GM18907 (cell line): ENCODE results near the gene NQO1.
"Not testable (repeated sequence)": the region's sequence is repeated elsewhere in the genome, so short reads cannot be mapped to it uniquely, and the experiment has no call there.

Experiments
- ATAC-seq: cut with Tn5 transposase; IDR thresholded peaks from one replicate; pipeline ENCODE4 v1.9.1; 2021; ENCODE audit warnings: mild to moderate bottlenecking, moderate library complexity; ENCODE audit not compliant: unreplicated experiment

The NQO1 gene

GRCh38 chr16:69744363-69745231 lies 18.2 kb upstream of the NQO1 start:
- no peak for ATAC-seq

GRCh38 chr16:69741951-69742904 lies 15.9 kb upstream of the NQO1 start:
- no peak for ATAC-seq

- ATAC-seq, result no peak
These were observed 15.2 kb upstream of the NQO1 start for GRCh38 chr16:69741519-69741918.

GRCh38 chr16:69732101-69732500 lies 5.7 kb upstream of the NQO1 start:
- no peak for ATAC-seq

- not testable (repeated sequence) for ATAC-seq
These were observed 4.9 kb upstream of the NQO1 start for GRCh38 chr16:69731280-69731679.

GRCh38 chr16:69729030-69729429 lies 2.7 kb upstream of the NQO1 start:
- ATAC-seq, result not testable (repeated sequence)

GRCh38 chr16:69727916-69728270 lies 1.5 kb upstream of the NQO1 start:
- ATAC-seq, result no peak

GRCh38 chr16:69725480-69726312 lies 664 bp downstream of the NQO1 start:
- ATAC-seq, result no peak

- ATAC-seq, result no peak
These were observed 1.3 kb downstream of the NQO1 start for GRCh38 chr16:69724981-69725479.

- ATAC-seq, result no peak
These were observed 1.9 kb downstream of the NQO1 start for GRCh38 chr16:69724414-69724873.

GRCh38 chr16:69721441-69721957 lies 4.9 kb downstream of the NQO1 start:
- no peak for ATAC-seq

GRCh38 chr16:69720822-69721430 lies 5.4 kb downstream of the NQO1 start:
- ATAC-seq, result no peak

- ATAC-seq, result no peak
These were observed 8.1 kb downstream of the NQO1 start for GRCh38 chr16:69718111-69718764.

GRCh38 chr16:69717066-69717465 lies 9.3 kb downstream of the NQO1 start:
- no peak for ATAC-seq

GRCh38 chr16:69712914-69713581 lies 13.3 kb downstream of the NQO1 start:
- no peak for ATAC-seq

- ATAC-seq, result no peak
These were observed 14.1 kb downstream of the NQO1 start for GRCh38 chr16:69712277-69712676.

- no peak for ATAC-seq
These were observed 15.1 kb downstream of the NQO1 start for GRCh38 chr16:69711115-69711740.

GRCh38 chr16:69709456-69710084 lies 16.8 kb downstream of the NQO1 start:
- no peak for ATAC-seq
